ENCODE data around the gene PPP3R1. TPM values are rescaled to one million over a fixed set of nuclear protein-coding genes. Genes with fewer than 3 reads are reported as not detected.

Gene PPP3R1
- polyA plus RNA-seq, 1 experiment, result 5.2 TPM

DNA sequence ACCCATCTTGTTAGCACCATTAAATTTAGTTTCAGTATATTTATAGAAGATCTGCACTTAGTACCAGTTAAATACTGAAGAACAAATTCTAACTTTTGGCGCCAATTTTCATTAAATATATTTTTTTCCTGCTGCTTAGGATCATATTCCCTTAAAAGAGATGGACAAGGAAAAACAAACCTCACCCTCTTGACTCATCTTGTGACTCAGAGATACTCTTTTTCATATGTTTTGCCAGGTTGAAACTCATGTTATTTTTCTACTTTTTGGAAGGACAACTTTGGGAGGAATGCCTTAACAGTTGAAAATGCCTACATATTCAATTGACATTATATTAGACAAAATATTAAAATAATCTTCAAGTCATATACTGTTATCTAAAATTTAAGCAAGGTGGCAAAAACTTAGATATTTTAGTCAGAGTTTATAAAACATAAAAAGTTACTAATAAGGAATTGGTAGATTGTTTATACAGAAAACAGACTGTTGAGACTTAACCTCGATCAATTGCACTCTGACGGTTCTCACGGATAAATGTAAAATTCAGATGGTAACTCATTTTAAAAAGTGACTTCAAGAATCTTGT lies 58.5 kb downstream of the PPP3R1 start:
- no peaks in the 10 kb centered on the region for H3K27me3 ChIP-seq (ENCODE audit: control insufficient read depth, insufficient read depth, low read length)
- TF ChIP-seq, protein P1, sequence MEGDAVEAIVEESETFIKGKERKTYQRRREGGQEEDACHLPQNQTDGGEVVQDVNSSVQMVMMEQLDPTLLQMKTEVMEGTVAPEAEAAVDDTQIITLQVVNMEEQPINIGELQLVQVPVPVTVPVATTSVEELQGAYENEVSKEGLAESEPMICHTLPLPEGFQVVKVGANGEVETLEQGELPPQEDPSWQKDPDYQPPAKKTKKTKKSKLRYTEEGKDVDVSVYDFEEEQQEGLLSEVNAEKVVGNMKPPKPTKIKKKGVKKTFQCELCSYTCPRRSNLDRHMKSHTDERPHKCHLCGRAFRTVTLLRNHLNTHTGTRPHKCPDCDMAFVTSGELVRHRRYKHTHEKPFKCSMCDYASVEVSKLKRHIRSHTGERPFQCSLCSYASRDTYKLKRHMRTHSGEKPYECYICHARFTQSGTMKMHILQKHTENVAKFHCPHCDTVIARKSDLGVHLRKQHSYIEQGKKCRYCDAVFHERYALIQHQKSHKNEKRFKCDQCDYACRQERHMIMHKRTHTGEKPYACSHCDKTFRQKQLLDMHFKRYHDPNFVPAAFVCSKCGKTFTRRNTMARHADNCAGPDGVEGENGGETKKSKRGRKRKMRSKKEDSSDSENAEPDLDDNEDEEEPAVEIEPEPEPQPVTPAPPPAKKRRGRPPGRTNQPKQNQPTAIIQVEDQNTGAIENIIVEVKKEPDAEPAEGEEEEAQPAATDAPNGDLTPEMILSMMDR (IDR thresholded peaks at IDR 0.05; ENCODE audit: insufficient read depth, low read depth, low read length), result no peak
- H3K36me3 ChIP-seq (ENCODE audit: control insufficient read depth, insufficient read depth, low read length), result no peaks in the 10 kb centered on the region
- DNase-seq (ENCODE audit: low read depth), result peak; percentile 18
- no peak overlapping the region for H3K4me3 ChIP-seq (ENCODE audit: low read depth, low read length)
- ChIA-PET CTCF (interaction anchor here (0.9 to 3.2 kb wide), 5 partner anchors 57 to 248 kb away, joined by 3 to 22 read pairs (median 4); partner anchors contain the start of gene PPP3R1), POLR2A (no interaction called here)

GRCh38 chr2:68193144-68193543 lies 59.2 kb downstream of the PPP3R1 start:
- Histone ChIP-seq H3K4me3 (ENCODE audit: low read depth, low read length) (no peak overlapping the region), H3K36me3 (ENCODE audit: control insufficient read depth, insufficient read depth, low read length) (no peaks in the 10 kb centered on the region), H3K27me3 (ENCODE audit: control insufficient read depth, insufficient read depth, low read length) (no peaks in the 10 kb centered on the region)
- TF ChIP-seq, protein P1 (IDR thresholded peaks at IDR 0.05; ENCODE audit: insufficient read depth, low read depth, low read length), result no peak
- ChIA-PET POLR2A (no interaction called here), CTCF (interaction anchor here (1.0 to 2.2 kb wide), 2 partner anchors 58 to 165 kb away, joined by 3 to 7 read pairs; no protein-coding TSS in a partner anchor)
- no peak for DNase-seq (ENCODE audit: low read depth)

DNA sequence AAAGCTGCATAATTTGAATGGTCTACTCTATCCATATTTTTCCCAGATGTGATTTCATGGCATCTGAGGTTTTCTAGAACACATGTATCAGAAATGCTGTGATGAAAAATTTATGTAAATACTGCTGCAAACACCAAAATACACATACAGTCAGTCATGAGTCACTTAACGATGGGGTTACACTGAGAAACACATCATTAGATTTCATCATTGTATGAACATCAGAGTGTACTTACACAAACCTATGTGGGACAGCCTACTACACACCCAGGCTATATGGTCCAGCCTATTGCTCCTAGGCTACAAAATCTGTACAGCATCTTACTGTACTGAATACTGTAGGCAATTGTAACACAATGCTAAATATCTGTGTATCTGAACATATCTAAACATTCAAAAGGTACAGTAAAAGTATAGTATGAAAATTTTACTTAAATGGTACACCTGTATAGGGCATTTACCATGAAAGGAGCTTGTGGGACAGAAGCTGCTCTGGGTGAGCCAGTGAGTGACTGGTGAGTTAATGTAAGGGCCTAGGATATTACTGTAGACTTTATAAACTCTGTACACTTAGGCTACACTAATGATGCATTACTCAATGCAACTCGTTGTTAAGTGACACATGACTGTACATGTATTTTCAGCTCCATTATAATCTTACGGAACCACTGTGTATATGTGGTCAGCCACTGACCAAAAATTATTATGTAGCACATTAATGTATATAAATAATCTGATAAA lies 61.2 kb downstream of the PPP3R1 start:
- peak; percentile 57 for DNase-seq (ENCODE audit: low read depth)
- POLR2A ChIA-PET, result interaction anchor here (0.6 kb wide), 1 partner anchor 53 kb away, joined by 3 read pairs; no protein-coding TSS in a partner anchor
- Histone ChIP-seq H3K27me3 (ENCODE audit: control insufficient read depth, insufficient read depth, low read length) (no peaks in the 10 kb centered on the region), H3K4me3 (ENCODE audit: low read depth, low read length) (no peak overlapping the region), H3K36me3 (ENCODE audit: control insufficient read depth, insufficient read depth, low read length) (no peaks in the 10 kb centered on the region)
- CTCF ChIA-PET, result no interaction called here
- TF ChIP-seq, protein P1 (IDR thresholded peaks at IDR 0.05; ENCODE audit: insufficient read depth, low read depth, low read length), result no peak

DNA sequence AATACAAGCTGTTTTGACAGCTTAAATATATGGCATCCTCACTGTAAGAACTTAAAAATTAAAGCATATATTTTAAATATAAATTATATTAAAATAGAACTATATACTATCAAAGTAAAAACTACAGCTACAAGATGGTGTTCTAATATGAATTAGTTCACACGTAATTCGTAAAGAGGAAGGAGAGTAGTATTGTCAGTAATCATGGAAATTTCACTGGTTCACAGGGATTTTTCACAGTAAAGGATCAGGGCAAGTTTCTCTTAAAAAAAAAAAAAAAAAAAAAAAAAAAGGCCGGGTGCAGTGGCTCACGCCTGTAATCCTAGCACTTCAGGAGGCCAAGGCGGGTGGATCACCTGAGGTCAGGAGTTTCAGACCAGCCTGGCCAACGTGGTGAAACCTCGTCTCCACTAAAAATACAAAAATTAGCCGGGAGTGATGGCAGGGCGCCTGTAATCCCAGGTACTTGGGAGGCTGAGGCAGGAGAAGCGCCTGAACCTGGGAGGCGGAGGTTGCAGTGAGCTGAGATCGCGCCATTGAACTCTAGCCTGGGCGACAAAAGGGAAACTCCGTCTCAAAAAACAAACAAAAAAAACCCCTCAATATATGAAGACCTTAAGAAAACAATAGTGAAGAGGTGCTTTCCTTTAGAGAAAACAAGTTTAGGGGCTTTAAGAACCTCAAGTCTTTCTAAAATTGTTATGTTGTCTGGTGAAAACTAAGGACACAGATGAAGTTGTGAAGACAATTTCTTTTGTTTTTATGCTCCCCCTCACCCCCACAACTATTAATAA lies 62.1 kb downstream of the PPP3R1 start:
- ChIA-PET POLR2A (no interaction called here), CTCF (interaction anchor here (1.5 kb wide), 1 partner anchor 68 kb away, joined by 4 read pairs; no protein-coding TSS in a partner anchor)
- TF ChIP-seq, protein P1 (IDR thresholded peaks at IDR 0.05; ENCODE audit: insufficient read depth, low read depth, low read length), result no peak

DNA sequence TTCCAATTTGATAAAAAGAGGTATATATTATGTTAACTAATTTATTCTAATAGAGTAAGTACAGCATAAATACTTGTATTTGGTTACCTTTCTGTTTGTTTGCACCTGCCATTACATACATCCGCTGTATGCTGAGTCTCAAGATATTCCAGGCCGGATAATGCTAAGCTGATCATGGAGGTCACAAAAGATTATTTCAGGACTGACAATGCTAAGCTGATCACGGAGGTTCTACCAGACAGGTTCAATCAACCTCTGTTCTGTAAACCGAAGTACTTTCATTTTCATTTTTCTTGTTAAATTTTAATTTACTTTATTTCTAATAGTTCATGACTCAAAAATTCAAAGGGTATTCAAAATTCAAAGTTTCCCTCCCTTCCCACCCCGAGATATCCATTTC lies 63.5 kb downstream of the PPP3R1 start:
- no peak overlapping the region for H3K4me3 ChIP-seq (ENCODE audit: low read depth, low read length)
- H3K36me3 ChIP-seq (ENCODE audit: control insufficient read depth, insufficient read depth, low read length), result peaks cover 2% of the 10 kb centered on the region; the same call in 1 of the 2 replicates
- no peaks in the 10 kb centered on the region for H3K27me3 ChIP-seq (ENCODE audit: control insufficient read depth, insufficient read depth, low read length)
- no peak for DNase-seq (ENCODE audit: low read depth)
- CTCF ChIA-PET, result interaction anchor here (1.1 to 1.5 kb wide), 2 partner anchors 40 to 66 kb away, joined by 3 to 4 read pairs; no protein-coding TSS in a partner anchor
- POLR2A ChIA-PET, result no interaction called here
- TF ChIP-seq, protein P1 (IDR thresholded peaks at IDR 0.05; ENCODE audit: insufficient read depth, low read depth, low read length), result no peak

More for the DNA sequence above, 62.1 kb downstream of the PPP3R1 start:
- H3K27me3 ChIP-seq (ENCODE audit: control insufficient read depth, insufficient read depth, low read length), result no peaks in the 10 kb centered on the region
- DNase-seq (ENCODE audit: low read depth), result no peak
- H3K36me3 ChIP-seq (ENCODE audit: control insufficient read depth, insufficient read depth, low read length), result no peaks in the 10 kb centered on the region
- no peak overlapping the region for H3K4me3 ChIP-seq (ENCODE audit: low read depth, low read length)

Measured in BJ (cell line).